GM19463 (cell line): ENCODE measurements around the gene PLA2G2D.

Experiments
- ATAC-seq: cut with Tn5 transposase; IDR thresholded peaks from one replicate; pipeline ENCODE4 v1.9.1; 2021; ENCODE audit warnings: mild to moderate bottlenecking, moderate library complexity; ENCODE audit not compliant: unreplicated experiment

The PLA2G2D gene

GRCh38 chr1:20089328-20090077, 29.8 kb downstream of the PLA2G2D start:
- ATAC-seq: no peak

- ATAC-seq: no peak
Measured at GRCh38 chr1:20087668-20088067, 31.7 kb downstream of the PLA2G2D start.

- no peak for ATAC-seq
Measured at GRCh38 chr1:20086800-20087199, 32.5 kb downstream of the PLA2G2D start.

GRCh38 chr1:20083178-20083944, 36.0 kb downstream of the PLA2G2D start:
- no peak for ATAC-seq

GRCh38 chr1:20082772-20083171, 36.6 kb downstream of the PLA2G2D start:
- no peak for ATAC-seq

GRCh38 chr1:20081353-20081810, 38.0 kb downstream of the PLA2G2D start:
- ATAC-seq: no peak

GRCh38 chr1:20080441-20081352, 38.6 kb downstream of the PLA2G2D start:
- ATAC-seq: no peak

GRCh38 chr1:20079661-20080305, 39.6 kb downstream of the PLA2G2D start:
- no peak for ATAC-seq

- no peak for ATAC-seq
Measured at GRCh38 chr1:20078711-20079110, 40.6 kb downstream of the PLA2G2D start.

- ATAC-seq: no peak
Measured at GRCh38 chr1:20078171-20078651, 41.1 kb downstream of the PLA2G2D start.

GRCh38 chr1:20076710-20077461, 42.5 kb downstream of the PLA2G2D start:
- no peak for ATAC-seq

GRCh38 chr1:20076223-20076622, 43.1 kb downstream of the PLA2G2D start:
- no peak for ATAC-seq

- ATAC-seq: no peak
Measured at GRCh38 chr1:20075345-20075744, 44.0 kb downstream of the PLA2G2D start.

GRCh38 chr1:20074725-20075171, 44.6 kb downstream of the PLA2G2D start:
- no peak for ATAC-seq

- no peak for ATAC-seq
Measured at GRCh38 chr1:20074055-20074724, 45.1 kb downstream of the PLA2G2D start.

- no peak for ATAC-seq
Measured at GRCh38 chr1:20073256-20073655, 46.1 kb downstream of the PLA2G2D start.

GRCh38 chr1:20072771-20073170, 46.6 kb downstream of the PLA2G2D start:
- ATAC-seq: no peak

- no peak for ATAC-seq
Measured at GRCh38 chr1:20071416-20071815, 47.9 kb downstream of the PLA2G2D start.

GRCh38 chr1:20070357-20070756, 49.0 kb downstream of the PLA2G2D start:
- ATAC-seq: no peak
